ENCODE results near the gene CFC1B.
"Not testable (repeated sequence)": the region's sequence is repeated elsewhere in the genome, so short reads cannot be mapped to it uniquely, and the experiment has no call there.

CFC1B gene

DNA sequence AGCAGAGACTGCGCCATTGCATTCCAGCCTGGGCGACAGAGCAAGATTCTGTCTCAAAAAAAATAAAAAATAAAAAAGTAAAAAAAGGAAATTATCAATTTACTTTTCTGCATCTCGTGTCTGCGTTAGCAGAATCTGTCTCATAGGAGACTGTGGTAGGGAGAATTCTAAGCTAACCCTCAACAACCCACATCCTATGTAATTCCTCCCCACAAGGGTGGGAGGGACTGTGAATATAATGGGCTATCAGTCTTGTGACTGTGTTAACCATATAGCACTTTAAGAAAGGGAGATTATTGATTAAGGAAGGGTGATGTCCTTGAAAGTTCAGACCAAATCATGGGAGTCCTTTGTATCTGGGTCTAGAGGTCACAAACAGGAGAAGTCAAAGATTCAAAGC is 45.1 kb downstream of the CFC1B start:
- not testable (repeated sequence) for DNase-seq (ENCODE audit: low spot score)

- DNase-seq (ENCODE audit: low spot score): not testable (repeated sequence)
Observed at GRCh38 chr2:130571929-130572328, 50.9 kb downstream of the CFC1B start.

GRCh38 chr2:130574230-130574629 is 53.2 kb downstream of the CFC1B start:
- not testable (repeated sequence) for DNase-seq (ENCODE audit: low spot score)

DNA sequence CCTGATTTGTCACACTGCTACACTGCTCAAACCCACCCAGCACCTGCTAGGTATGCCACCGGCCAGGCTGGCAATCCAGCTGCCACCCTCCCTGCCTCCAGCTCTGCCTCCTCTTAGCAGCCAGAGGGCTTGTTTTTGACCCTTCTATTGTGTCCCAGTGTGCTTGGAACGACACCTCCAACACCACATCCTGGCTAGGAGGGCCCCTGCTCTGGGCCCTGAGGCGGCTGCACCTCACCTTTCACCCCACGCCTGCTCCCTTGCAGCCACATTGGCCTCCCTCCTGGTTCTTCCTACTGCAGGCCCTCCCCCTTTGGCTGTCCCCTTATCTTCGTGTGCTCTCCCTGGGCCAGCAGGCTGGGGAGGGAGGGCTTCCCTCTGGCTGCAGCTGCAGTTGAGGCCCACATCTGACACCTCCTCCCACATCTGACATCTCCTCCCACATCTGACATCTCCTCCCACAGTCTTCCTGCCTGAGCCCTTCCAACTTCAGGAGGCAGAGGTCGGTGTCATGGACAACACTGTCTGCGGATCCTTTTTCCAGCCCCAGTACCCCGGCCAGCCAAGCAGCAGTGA is 55.3 kb downstream of the CFC1B start:
- not testable (repeated sequence) for DNase-seq (ENCODE audit: low spot score)

DNA sequence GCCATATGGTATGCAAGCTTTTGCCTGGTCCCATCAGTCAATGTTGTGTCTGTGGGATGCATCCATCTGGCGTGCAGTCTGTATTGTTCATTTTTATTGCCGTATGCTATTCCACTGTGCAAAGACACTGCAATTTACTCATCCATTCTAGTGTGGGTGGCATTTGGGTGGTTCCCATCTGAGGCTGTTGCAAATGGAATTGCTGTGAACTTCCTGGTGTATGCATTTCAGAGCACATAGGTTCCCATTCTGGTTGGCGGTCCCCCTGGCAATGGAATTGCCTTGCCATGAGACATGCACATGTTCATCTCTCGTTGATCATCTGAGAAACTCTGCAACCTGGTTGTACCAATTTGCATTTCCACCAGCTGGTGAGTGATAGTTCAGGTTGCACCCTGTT is 56.5 kb downstream of the CFC1B start:
- DNase-seq (ENCODE audit: low spot score): not testable (repeated sequence)
